ENCODE data around the gene RPL31. TPM values are rescaled to one million over a fixed set of nuclear protein-coding genes. Genes with fewer than 3 reads are reported as not detected.

RPL31 gene
- total RNA-seq, 1 experiment from 2014 or later, result 1,893 TPM

DNA sequence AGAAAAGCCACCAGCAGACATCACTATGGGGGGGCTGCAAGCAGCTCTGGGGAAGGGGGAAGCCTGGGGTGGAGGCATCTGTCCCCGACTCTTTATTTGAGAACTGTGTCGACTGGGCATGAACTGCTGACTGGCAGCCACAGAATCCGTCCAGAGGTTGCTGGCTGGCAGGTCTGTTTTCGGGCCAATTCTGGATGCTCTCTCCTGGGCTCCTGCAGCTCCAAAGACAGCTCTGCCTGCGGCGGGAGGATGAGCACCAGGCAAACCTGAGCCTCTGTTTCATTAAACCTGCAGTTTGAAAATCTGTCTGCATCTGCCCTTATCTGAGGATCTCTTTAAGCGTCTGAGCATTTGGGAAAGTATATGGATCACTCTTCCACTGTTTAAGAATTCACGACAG lies 34.4 kb upstream of the RPL31 start:
- Histone ChIP-seq H4K5ac (ENCODE audit: insufficient read length, low read depth, low read length) (no peak overlapping the region), H3K4me1 (ENCODE audit: insufficient read depth, low read length) (no peaks in the 10 kb centered on the region), H2AFZ (ENCODE audit: low read length) (no peak overlapping the region), H3K14ac (ENCODE audit: insufficient read depth, low read length) (no peak overlapping the region), H3K56ac (ENCODE audit: insufficient read length, low read depth, low read length) (no peak overlapping the region), H3K9ac (ENCODE audit: extremely low read depth, insufficient read length, low read length) (no peak overlapping the region), H3K27ac (ENCODE audit: insufficient read length, low read depth, low read length) (no peak overlapping the region), H2BK12ac (ENCODE audit: insufficient read length, low read depth, low read length) (no peak overlapping the region), H3K79me2 (ENCODE audit: insufficient read depth, low read length) (no peaks in the 10 kb centered on the region), H2BK20ac (ENCODE audit: low read depth, low read length, poor library complexity, severe bottlenecking) (no peak overlapping the region), H3K79me1 (ENCODE audit: insufficient read depth, low read depth, low read length, poor library complexity, severe bottlenecking) (no peaks in the 10 kb centered on the region), H3T11ph (ENCODE audit: low read length) (no peak overlapping the region), H3K4ac (ENCODE audit: low read depth, low read length) (no peak overlapping the region), H2BK5ac (ENCODE audit: insufficient read length, low read length) (no peak overlapping the region), H3K23ac (ENCODE audit: insufficient read length, low read depth, low read length) (no peak overlapping the region), H4K91ac (ENCODE audit: insufficient read length, low read depth, low read length) (no peak overlapping the region), H3K23me2 (ENCODE audit: insufficient read length, low read depth, low read length, poor library complexity, severe bottlenecking) (no peaks in the 10 kb centered on the region), H3K9me3 (ENCODE audit: control insufficient read depth, low read depth, low read length) (no peaks in the 10 kb centered on the region), H4K20me1 (ENCODE audit: control insufficient read depth, insufficient read depth, insufficient read length) (no peaks in the 10 kb centered on the region), H2BK15ac (ENCODE audit: low read depth, low read length) (no peak overlapping the region), H2BK120ac (ENCODE audit: low read depth, low read length, poor library complexity, severe bottlenecking) (no peak overlapping the region), H3K4me2 (ENCODE audit: insufficient read depth, insufficient read length, low read length) (no peak overlapping the region), H2AK5ac (ENCODE audit: insufficient read length, low read length) (no peak overlapping the region), H4K8ac (replicated peaks; ENCODE audit: insufficient read length, low read depth, low read length) (no peak overlapping the region), H3K18ac (ENCODE audit: insufficient read length, low read depth, low read length) (no peak overlapping the region), H3K27me3 (ENCODE audit: insufficient read depth, low read length) (no peaks in the 10 kb centered on the region)
- DNase-seq, result no peak
- H3K4me3 Mint-ChIP-seq, result no peak overlapping the region
- no peaks in the 10 kb centered on the region for H3K36me3 Mint-ChIP-seq (ENCODE audit: insufficient read depth in 1 of 3, low read depth in 3 of 3)
- TF ChIP-seq, protein P1, sequence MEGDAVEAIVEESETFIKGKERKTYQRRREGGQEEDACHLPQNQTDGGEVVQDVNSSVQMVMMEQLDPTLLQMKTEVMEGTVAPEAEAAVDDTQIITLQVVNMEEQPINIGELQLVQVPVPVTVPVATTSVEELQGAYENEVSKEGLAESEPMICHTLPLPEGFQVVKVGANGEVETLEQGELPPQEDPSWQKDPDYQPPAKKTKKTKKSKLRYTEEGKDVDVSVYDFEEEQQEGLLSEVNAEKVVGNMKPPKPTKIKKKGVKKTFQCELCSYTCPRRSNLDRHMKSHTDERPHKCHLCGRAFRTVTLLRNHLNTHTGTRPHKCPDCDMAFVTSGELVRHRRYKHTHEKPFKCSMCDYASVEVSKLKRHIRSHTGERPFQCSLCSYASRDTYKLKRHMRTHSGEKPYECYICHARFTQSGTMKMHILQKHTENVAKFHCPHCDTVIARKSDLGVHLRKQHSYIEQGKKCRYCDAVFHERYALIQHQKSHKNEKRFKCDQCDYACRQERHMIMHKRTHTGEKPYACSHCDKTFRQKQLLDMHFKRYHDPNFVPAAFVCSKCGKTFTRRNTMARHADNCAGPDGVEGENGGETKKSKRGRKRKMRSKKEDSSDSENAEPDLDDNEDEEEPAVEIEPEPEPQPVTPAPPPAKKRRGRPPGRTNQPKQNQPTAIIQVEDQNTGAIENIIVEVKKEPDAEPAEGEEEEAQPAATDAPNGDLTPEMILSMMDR (conservative IDR thresholded peaks at IDR 0.05), result no peak
- H3K27me3 Mint-ChIP-seq (ENCODE audit: low read depth), result no peaks in the 10 kb centered on the region; the same call in 1 of the 2 replicates
- H3K9me3 Mint-ChIP-seq, result no peaks in the 10 kb centered on the region
- H3K4me1 Mint-ChIP-seq, result peaks cover 5% of the 10 kb centered on the region in 2 experiments; a peak in 3 of 4 replicates
- no peak overlapping the region for H3K27ac Mint-ChIP-seq
- no CpG with 5 or more reads among the region's 8 CpGs for WGBS (ENCODE audit: extremely low coverage, insufficient read length, low lambda C conversion rate)
